ENCODE measurements around the gene PRPF18.

Gene PRPF18

GRCh38 chr10:13669901-13670300 lies 83.1 kb downstream of the PRPF18 start:
- TF ChIP-seq TARDBP (IDR thresholded peaks at IDR 0.05) (no peak), FOXA1 (IDR thresholded peaks at IDR 0.05) (no peak), HDGF (IDR thresholded peaks at IDR 0.05; ENCODE audit: borderline replicate concordance) (no peak), SP1 (IDR thresholded peaks at IDR 0.05) (no peak), SUZ12 (IDR thresholded peaks at IDR 0.05) (no peak), NFRKB (IDR thresholded peaks at IDR 0.05) (no peak), ELF4 (IDR thresholded peaks at IDR 0.05) (no peak), CTBP1 (IDR thresholded peaks at IDR 0.05; ENCODE audit: borderline replicate concordance) (no peak), FOXK2 (IDR thresholded peaks at IDR 0.05) (no peak), ZNF384 (IDR thresholded peaks at IDR 0.05) (no peak), L3MBTL2 (conservative IDR thresholded peaks at IDR 0.05) (no peak), BHLHE40 (IDR thresholded peaks at IDR 0.05; ENCODE audit: borderline replicate concordance) (no peak), LEF1 (IDR thresholded peaks at IDR 0.05; ENCODE audit: borderline replicate concordance) (no peak), FOXM1 (IDR thresholded peaks at IDR 0.05; ENCODE audit: borderline replicate concordance) (no peak), PKNOX1 (IDR thresholded peaks at IDR 0.05) (no peak), ARNT (IDR thresholded peaks at IDR 0.05) (no peak)
- no peak for DNase-seq (ENCODE audit: extremely low spot score)
- ChIA-PET POLR2A (no interaction called here), CTCF (interaction anchor here (0.7 kb wide), 1 partner anchor 12 kb away, joined by 4 read pairs; no protein-coding TSS in a partner anchor)

GRCh38 chr10:13670311-13670710 lies 83.5 kb downstream of the PRPF18 start:
- TF ChIP-seq ARNT (IDR thresholded peaks at IDR 0.05) (no peak), SUZ12 (IDR thresholded peaks at IDR 0.05) (no peak), NFRKB (IDR thresholded peaks at IDR 0.05) (no peak), FOXA1 (IDR thresholded peaks at IDR 0.05) (no peak)
- CTCF ChIA-PET: interaction anchor here (0.7 kb wide), 1 partner anchor 11 kb away, joined by 4 read pairs; no protein-coding TSS in a partner anchor
- no peak for DNase-seq (ENCODE audit: extremely low spot score)
- POLR2A ChIA-PET: no interaction called here

- no peak for TF ChIP-seq CTBP1 (IDR thresholded peaks at IDR 0.05; ENCODE audit: borderline replicate concordance)
- no peak for TF ChIP-seq LEF1 (IDR thresholded peaks at IDR 0.05; ENCODE audit: borderline replicate concordance)
- no peak for TF ChIP-seq PKNOX1 (IDR thresholded peaks at IDR 0.05)
- no peak for TF ChIP-seq L3MBTL2 (conservative IDR thresholded peaks at IDR 0.05)
- POLR2A ChIA-PET: no interaction called here
- CTCF ChIA-PET: interaction anchor here (0.8 kb wide), 1 partner anchor 13 kb away, joined by 3 read pairs; no protein-coding TSS in a partner anchor
- DNase-seq (ENCODE audit: extremely low spot score): no peak
Measured at GRCh38 chr10:13671904-13672303, 85.1 kb downstream of the PRPF18 start.

GRCh38 chr10:13672548-13672947 lies 85.8 kb downstream of the PRPF18 start:
- CTCF ChIA-PET: interaction anchor here (0.7 to 0.8 kb wide), 2 partner anchors 13 to 49 kb away, joined by 3 read pairs; no protein-coding TSS in a partner anchor

GRCh38 chr10:13673156-13673555 lies 86.4 kb downstream of the PRPF18 start:
- TF ChIP-seq ELF4 (IDR thresholded peaks at IDR 0.05) (no peak), TARDBP (IDR thresholded peaks at IDR 0.05) (no peak)
- peak; percentile 37 for DNase-seq (ENCODE audit: extremely low spot score)
- ChIA-PET POLR2A (interaction anchor here (1.3 kb wide), 2 partner anchors 10 to 35 kb away, joined by 3 to 4 read pairs; no protein-coding TSS in a partner anchor), CTCF (no interaction called here)

More at GRCh38 chr10:13672548-13672947, 85.8 kb downstream of the PRPF18 start:
- POLR2A ChIA-PET: interaction anchor here (1.3 kb wide), 2 partner anchors 10 to 35 kb away, joined by 3 to 4 read pairs; no protein-coding TSS in a partner anchor
- TF ChIP-seq PKNOX1 (IDR thresholded peaks at IDR 0.05): no peak
- no peak for TF ChIP-seq HDGF (IDR thresholded peaks at IDR 0.05; ENCODE audit: borderline replicate concordance)
- TF ChIP-seq CTBP1 (IDR thresholded peaks at IDR 0.05; ENCODE audit: borderline replicate concordance): no peak
- no peak for TF ChIP-seq LEF1 (IDR thresholded peaks at IDR 0.05; ENCODE audit: borderline replicate concordance)
- DNase-seq (ENCODE audit: extremely low spot score): peak; percentile 43

GRCh38 chr10:13674645-13675588 lies 88.2 kb downstream of the PRPF18 start:
- no peak for TF ChIP-seq BHLHE40 (IDR thresholded peaks at IDR 0.05; ENCODE audit: borderline replicate concordance)
- no peak for TF ChIP-seq NFRKB (IDR thresholded peaks at IDR 0.05)
- no peak for TF ChIP-seq FOXM1 (IDR thresholded peaks at IDR 0.05; ENCODE audit: borderline replicate concordance)
- no peak for TF ChIP-seq CTBP1 (IDR thresholded peaks at IDR 0.05; ENCODE audit: borderline replicate concordance)
- no peak for TF ChIP-seq ZNF384 (IDR thresholded peaks at IDR 0.05)
- TF ChIP-seq HDGF (IDR thresholded peaks at IDR 0.05; ENCODE audit: borderline replicate concordance): no peak
- no peak for TF ChIP-seq ARNT (IDR thresholded peaks at IDR 0.05)
- TF ChIP-seq ELF4 (IDR thresholded peaks at IDR 0.05): no peak
- no peak for TF ChIP-seq TARDBP (IDR thresholded peaks at IDR 0.05)
- no peak for TF ChIP-seq LEF1 (IDR thresholded peaks at IDR 0.05; ENCODE audit: borderline replicate concordance)
- TF ChIP-seq PKNOX1 (IDR thresholded peaks at IDR 0.05): no peak
- no peak for TF ChIP-seq FOXK2 (IDR thresholded peaks at IDR 0.05)
- ChIA-PET CTCF (interaction anchor here (1.2 kb wide), 1 partner anchor 15 kb away, joined by 3 read pairs; no protein-coding TSS in a partner anchor), POLR2A (no interaction called here)
- DNase-seq (ENCODE audit: extremely low spot score): no peak
